IMR-90 (cell line): ENCODE measurements around the gene KCNAB1. TPM values are rescaled to one million over a fixed set of nuclear protein-coding genes. Genes with fewer than 3 reads are reported as not detected.
A peak's percentile ranks its signal among the peaks of the same experiment; 100 is the strongest.
"Not testable (repeated sequence)": the region's sequence is repeated elsewhere in the genome, so short reads cannot be mapped to it uniquely, and the experiment has no call there.

Experiments used
- ATAC-seq: fragments of 200-7000 bp; cut with Tn5 transposase; 2 replicates; pipeline ENCODE4 v1.9.1; 2020; ENCODE audit warnings: low read depth, mild to moderate bottlenecking, moderate library complexity
- BruUV-seq: library from RNA; stranded (reverse); fragments of 400-500 nt; replicated peaks from 2 replicates; lab custom pipeline; 2021; lab: Mats Ljungman, UMichigan
- CTCF ChIA-PET: fragments of 300-600 bp; formaldehyde crosslinking; extraction: SDS; loops from one replicate; lab custom pipeline; 2021; ENCODE audit warnings: antibody characterized with exemption; lab: Yijun Ruan, JAX
- POLR2A ChIA-PET: fragments of 300-600 bp; sonication (Branson Sonifier 250); formaldehyde crosslinking; loops from one replicate; lab custom pipeline; 2022; ENCODE audit warnings: antibody characterized with exemption; ENCODE audit not compliant: unreplicated experiment; lab: Charles Lee
- DNase-seq: peaks from one replicate; pipeline ENCODE4 v3.0.0; 2013
- H2AFZ ChIP-seq: replicated peaks from 2 replicates; pipeline ENCODE3; 2013; ENCODE audit warnings: low read length, mild to moderate bottlenecking; ENCODE audit not compliant: poor library complexity
- H2AK5ac ChIP-seq: 2 replicates; pipeline ENCODE4 v1.6.1; 2013; ENCODE audit warnings: low read depth, low read length, inconsistent platforms
- H2AK9ac ChIP-seq: replicated peaks from 2 replicates; pipeline ENCODE3; 2013; ENCODE audit warnings: mild to moderate bottlenecking, low read depth, low read length, moderate library complexity; ENCODE audit not compliant: poor library complexity
- H2BK120ac ChIP-seq: 2 replicates; pipeline ENCODE4 v1.6.1; 2013; ENCODE audit warnings: low read depth, low read length, inconsistent platforms
- H2BK15ac ChIP-seq: 3 replicates; pipeline ENCODE4 v1.6.1; 2013; ENCODE audit warnings: low read depth, low read length, inconsistent platforms
- H2BK20ac ChIP-seq: 2 replicates; pipeline ENCODE4 v1.6.1; 2013; ENCODE audit warnings: low read depth, mild to moderate bottlenecking, inconsistent platforms, low read length, moderate library complexity
- H2BK5ac ChIP-seq: 2 replicates; pipeline ENCODE4 v1.6.1; 2013; ENCODE audit warnings: mild to moderate bottlenecking, low read depth, low read length, inconsistent platforms; ENCODE audit not compliant: poor library complexity, severe bottlenecking
- H3K14ac ChIP-seq: replicated peaks from 2 replicates; pipeline ENCODE4 v1.6.1; 2013; ENCODE audit warnings: low read depth, low read length, inconsistent platforms
- H3K18ac ChIP-seq: 2 replicates; pipeline ENCODE4 v1.6.1; 2013; ENCODE audit warnings: low read depth, low read length, control low read depth
- H3K23ac ChIP-seq: 2 replicates; pipeline ENCODE4 v1.6.1; 2013; ENCODE audit warnings: low read depth, low read length, inconsistent platforms
- H3K27ac ChIP-seq: 2 replicates; pipeline ENCODE4 v1.5.1; 2013; ENCODE audit warnings: mild to moderate bottlenecking, control low read depth, low read length; ENCODE audit not compliant: insufficient read depth
- H3K27me3 ChIP-seq: 2 replicates; pipeline ENCODE4 v1.6.1; 2013; ENCODE audit warnings: low read length; ENCODE audit not compliant: control insufficient read depth, insufficient read depth
- H3K36me3 ChIP-seq: 2 replicates; pipeline ENCODE4 v1.6.1; 2013; ENCODE audit warnings: low read length, mixed read lengths; ENCODE audit not compliant: control insufficient read depth, insufficient read depth
- H3K4ac ChIP-seq: 2 replicates; pipeline ENCODE4 v1.6.1; 2013; ENCODE audit warnings: low read depth, low read length, inconsistent platforms
- H3K4me1 ChIP-seq: 2 replicates; pipeline ENCODE4 v1.6.1; 2013; ENCODE audit warnings: low read length, mixed read lengths; ENCODE audit not compliant: control insufficient read depth, insufficient read depth
- H3K4me2 ChIP-seq: 2 replicates; pipeline ENCODE4 v1.6.1; 2013; ENCODE audit warnings: low read depth, mild to moderate bottlenecking, control low read depth, low read length, moderate library complexity
- H3K4me3 ChIP-seq: 2 replicates; pipeline ENCODE4 v1.5.1; 2013; ENCODE audit warnings: low read depth, mild to moderate bottlenecking, control low read depth, low read length, moderate library complexity; ENCODE audit not compliant: insufficient read depth
- H3K56ac ChIP-seq: 2 replicates; pipeline ENCODE4 v1.6.1; 2013; ENCODE audit warnings: low read length, inconsistent platforms; ENCODE audit not compliant: insufficient read depth; ENCODE audit errors: extremely low read depth
- H3K79me1 ChIP-seq, 2 experiments: 2 replicates each; pipeline ENCODE4 v1.6.1; 2013; ENCODE audit warnings: low read length in 2 of 2, inconsistent platforms in 1 of 2, low read depth in 1 of 2
- H3K9ac ChIP-seq: 2 replicates; pipeline ENCODE4 v1.6.1; 2013; ENCODE audit warnings: low read depth, low read length, control low read depth
- H3K9me1 ChIP-seq: 2 replicates; pipeline ENCODE4 v1.6.1; 2013; ENCODE audit warnings: low read length, inconsistent platforms; ENCODE audit not compliant: insufficient read depth
- H3K9me3 ChIP-seq: 2 replicates; pipeline ENCODE4 v1.6.1; 2013; ENCODE audit warnings: low read length; ENCODE audit not compliant: control insufficient read depth, insufficient read depth
- H4K20me1 ChIP-seq: 2 replicates; pipeline ENCODE4 v1.6.1; 2013; ENCODE audit warnings: low read length, inconsistent platforms; ENCODE audit not compliant: insufficient read depth
- H4K5ac ChIP-seq: 2 replicates; pipeline ENCODE4 v1.6.1; 2013; ENCODE audit warnings: mild to moderate bottlenecking, low read depth, low read length, control low read depth
- H4K8ac ChIP-seq, 2 experiments: 2 replicates each; pipeline ENCODE4 v1.6.1; 2013; ENCODE audit warnings: low read depth in 2 of 2, low read length in 2 of 2, control low read depth in 1 of 2, inconsistent platforms in 1 of 2
- H4K91ac ChIP-seq: 2 replicates; pipeline ENCODE4 v1.6.1; 2013; ENCODE audit warnings: low read depth, low read length, inconsistent platforms; ENCODE audit not compliant: insufficient read depth
- NFE2L2 ChIP-seq: fragments of 150-350 bp; IDR thresholded peaks from 2 replicates; pipeline ENCODE4 v1.6.1; 2016; ENCODE audit warnings: low read depth, mild to moderate bottlenecking, low read length
- WGBS, 2 experiments: methylation state at CpG; one replicate each; pipeline versions ENCODE4 v1.1.5 to v1.1.7; 2013; ENCODE audit warnings: missing lambda C conversion rate in 2 of 2; ENCODE audit not compliant: insufficient read length in 1 of 2; ENCODE audit errors: extremely low coverage in 2 of 2; 5-methylcytosine and 5-hydroxymethylcytosine counted together
- dilution Hi-C: fragments of 300-500 bp; cut with HindIII; formaldehyde crosslinking; loops from one replicate; pipeline ENCODE4 v1.14.3; 2018; ENCODE audit warnings: low sequenced_read_pairs; ENCODE audit not compliant: unreplicated experiment
- in situ Hi-C: fragments of 300-500 bp; cut with MboI; formaldehyde crosslinking; loops from 3 replicates; pipeline ENCODE4 v1.14.3; 2019; ENCODE audit warnings: low sequenced_read_pairs, inconsistent platforms, mixed read lengths
- intact Hi-C: fragments of 100-400 bp; cut with micrococcal nuclease; formaldehyde crosslinking; loops from 2 replicates; pipeline ENCODE4 v1.10.0; 2022
- polyA plus RNA-seq, 3 experiments: library from polyadenylated mRNA; depleted of rRNA; stranded (reverse); fragments of >200 nt; gene quantifications; 2 replicates each; pipeline ENCODE4 v1.2.3, GENCODE V29; 2012; ENCODE audit warnings: low replicate concordance in 1 of 3
- total RNA-seq: library from RNA; depleted of rRNA; stranded (reverse); fragments of >200 nt; gene quantifications from 2 replicates; pipeline ENCODE4 v1.2.3, GENCODE V29; 2012

KCNAB1 gene
- total and polyA plus RNA-seq, 2 of the 4 experiments (the other 2 are of a cell fraction): under 0.01 to 0.07 TPM

DNA sequence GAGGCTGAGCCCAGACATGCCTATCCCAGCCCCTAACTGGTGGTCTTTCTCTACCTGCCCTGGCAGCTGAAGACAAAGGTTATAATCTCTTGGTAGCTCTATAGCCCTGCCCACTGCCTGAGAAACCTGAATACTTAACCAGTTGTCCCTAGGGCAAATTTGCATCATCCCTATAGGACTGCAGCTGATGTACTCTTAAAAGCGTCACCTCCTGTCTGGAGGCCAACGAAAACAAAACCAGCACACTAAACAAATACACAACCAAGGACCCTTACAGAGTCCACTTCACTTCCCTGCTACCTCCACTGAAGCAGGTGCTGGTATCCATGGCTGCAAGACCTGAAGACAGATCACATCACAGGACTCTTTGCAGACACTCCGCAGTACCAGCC, 98.0 kb downstream of the KCNAB1 start:
- TF ChIP-seq NFE2L2: no peak
- no peak overlapping the region for H2AK5ac ChIP-seq
- 77% methylated on average over 2 of the region's 3 CpGs; no CpG with 5 or more reads in 1 of the 2 experiments for WGBS, 2 experiments
- no peak overlapping the region for H3K4ac ChIP-seq
- H3K79me1 ChIP-seq: no peaks in the 10 kb centered on the region
- H3K18ac ChIP-seq: no peak overlapping the region
- H3K4me1 ChIP-seq: 0 out of 2 replicates have a peak, but pooled peaks cover 2% of the 10 kb centered on the region
- H4K5ac ChIP-seq: no peak overlapping the region
- H4K91ac ChIP-seq: no peak overlapping the region
- intact Hi-C loops: no loop called here
- 0 out of 2 replicates have a peak overlapping the region, but pooled peaks have one; percentile 61 for H2BK20ac ChIP-seq
- H3K56ac ChIP-seq: no peak overlapping the region
- POLR2A ChIA-PET: no interaction called here
- H2BK15ac ChIP-seq: no peak overlapping the region
- dilution Hi-C loops: no loop called here
- no peak overlapping the region for H2AK9ac ChIP-seq
- H3K9me1 ChIP-seq: no peaks in the 10 kb centered on the region
- in situ Hi-C loops: no loop called here
- no peaks in the 10 kb centered on the region for H3K27me3 ChIP-seq
- DNase-seq: peak; percentile 5
- no peaks in the 10 kb centered on the region for H3K36me3 ChIP-seq
- CTCF ChIA-PET: no interaction called here
- no peak overlapping the region for H3K23ac ChIP-seq
- H3K4me3 ChIP-seq: no peak overlapping the region
- no peak overlapping the region for H3K9ac ChIP-seq
- no TSS peak for BruUV-seq
- H3K27ac ChIP-seq: no peak overlapping the region
- H2BK120ac ChIP-seq: no peak overlapping the region
- no peak overlapping the region; the same call in 1 of the 2 replicates for H3K14ac ChIP-seq
- H4K8ac ChIP-seq: no peak overlapping the region
- no peak overlapping the region for H2BK5ac ChIP-seq
- no peaks in the 10 kb centered on the region for H4K20me1 ChIP-seq
- ATAC-seq: no peak
- peak overlapping the region; percentile 43 for H2AFZ ChIP-seq
- H3K4me2 ChIP-seq: no peak overlapping the region
- no peaks in the 10 kb centered on the region for H3K9me3 ChIP-seq

DNA sequence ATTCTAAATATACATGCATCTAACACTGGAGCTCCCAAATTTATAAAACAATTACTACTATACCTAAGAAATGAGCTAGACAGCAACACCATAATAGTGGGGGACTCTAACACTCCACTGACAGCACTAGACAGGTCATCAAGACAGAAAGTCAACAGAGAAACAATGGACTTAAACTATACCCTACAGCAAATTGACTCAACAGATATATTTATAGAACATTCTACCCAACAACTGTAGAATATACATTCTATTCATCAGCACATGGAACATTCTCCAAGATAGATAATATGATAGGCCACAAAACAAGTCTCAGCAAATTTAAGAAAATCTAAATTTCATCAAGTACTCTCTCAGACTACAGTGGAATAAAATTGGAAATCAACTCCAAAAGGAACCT, 102.0 kb downstream of the KCNAB1 start:
- H3K23ac ChIP-seq, DNase-seq, POLR2A ChIA-PET, H3K36me3 ChIP-seq, H3K4ac ChIP-seq, H4K20me1 ChIP-seq, dilution Hi-C loops, H3K18ac ChIP-seq, H3K4me1 ChIP-seq, H3K14ac ChIP-seq, H4K91ac ChIP-seq, H3K4me2 ChIP-seq, H3K9me1 ChIP-seq, H3K27ac ChIP-seq, H2AK5ac ChIP-seq, in situ Hi-C loops, H3K27me3 ChIP-seq, H2BK5ac ChIP-seq, H4K5ac ChIP-seq, H3K9me3 ChIP-seq, H2AFZ ChIP-seq, H2AK9ac ChIP-seq, BruUV-seq, H3K79me1 ChIP-seq, ATAC-seq, H3K4me3 ChIP-seq, H4K8ac ChIP-seq, H3K9ac ChIP-seq, H2BK20ac ChIP-seq, intact Hi-C loops, CTCF ChIA-PET, H3K56ac ChIP-seq, H2BK15ac ChIP-seq, H2BK120ac ChIP-seq: not testable (repeated sequence)
